ENCODE data around the gene PGS1. TPM values are rescaled to one million over a fixed set of nuclear protein-coding genes. Genes with fewer than 3 reads are reported as not detected.

PGS1 gene
- total RNA-seq, 2 donors from 2014 or later = 52.0 to 98.4 TPM

- Histone ChIP-seq H3K27ac (no peak overlapping the region), H3K4me3 (peak overlapping the region; percentile 9), H3K9me3 (no peaks in the 10 kb centered on the region), H3K27me3 (replicated peaks; ENCODE audit: insufficient read depth) (no peaks in the 10 kb centered on the region), H3K36me3 (peaks cover 10% of the 10 kb centered on the region), H3K4me1 (ENCODE audit: control insufficient read depth in 1 of 2, low read depth in 2 of 2) (peaks cover 46 to 69% of the 10 kb centered on the region in 2 donors)
- TF ChIP-seq CTCF (IDR thresholded peaks at IDR 0.05) = no peak
- DNase-seq (ENCODE audit: low spot score) (no peak), ATAC-seq (ENCODE audit: insufficient number of reproducible peaks, low FRiP score, low read depth) (no peak)
Measured at GRCh38 chr17:78356101-78356713, 22.2 kb upstream of the PGS1 start.

GRCh38 chr17:78357177-78357586 lies 21.3 kb upstream of the PGS1 start:
- TF ChIP-seq CTCF (IDR thresholded peaks at IDR 0.05) = no peak
- ATAC-seq (ENCODE audit: insufficient number of reproducible peaks, low FRiP score, low read depth) (no peak), DNase-seq (ENCODE audit: low spot score) (no peak)
- Histone ChIP-seq H3K4me3 (peak overlapping the region; percentile 97), H3K9me3 (no peaks in the 10 kb centered on the region), H3K27me3 (replicated peaks; ENCODE audit: insufficient read depth) (no peaks in the 10 kb centered on the region), H3K27ac (peak overlapping the region; percentile 6 to 33), H3K4me1 (ENCODE audit: control insufficient read depth in 1 of 2, low read depth in 2 of 2) (peaks cover 40 to 60% of the 10 kb centered on the region in 2 donors), H3K36me3 (peaks cover 10% of the 10 kb centered on the region)

- no peak for ATAC-seq (ENCODE audit: insufficient number of reproducible peaks, low FRiP score, low read depth)
Measured at GRCh38 chr17:78357672-78358537, 20.5 kb upstream of the PGS1 start.

GRCh38 chr17:78358538-78359320 lies 19.7 kb upstream of the PGS1 start:
- Histone ChIP-seq H3K36me3 (peaks cover 10% of the 10 kb centered on the region), H3K4me3 (peak overlapping the region; percentile 97), H3K4me1 (ENCODE audit: control insufficient read depth in 1 of 2, low read depth in 2 of 2) (peaks cover 29 to 49% of the 10 kb centered on the region in 2 donors), H3K9me3 (no peaks in the 10 kb centered on the region), H3K27ac (peak overlapping the region; percentile 97), H3K27me3 (replicated peaks; ENCODE audit: insufficient read depth) (no peaks in the 10 kb centered on the region)
- no peak for TF ChIP-seq CTCF (IDR thresholded peaks at IDR 0.05)
- DNase-seq (ENCODE audit: low spot score) (no peak), ATAC-seq (ENCODE audit: insufficient number of reproducible peaks, low FRiP score, low read depth) (no peak)

More at GRCh38 chr17:78357672-78358537, 20.5 kb upstream of the PGS1 start:
- no peak for DNase-seq (ENCODE audit: low spot score)
- Histone ChIP-seq H3K27ac (peak overlapping the region; percentile 6 to 97), H3K9me3 (no peaks in the 10 kb centered on the region), H3K4me3 (peak overlapping the region; percentile 97), H3K36me3 (peaks cover 10% of the 10 kb centered on the region), H3K27me3 (replicated peaks; ENCODE audit: insufficient read depth) (no peaks in the 10 kb centered on the region), H3K4me1 (ENCODE audit: control insufficient read depth in 1 of 2, low read depth in 2 of 2) (peaks cover 36 to 55% of the 10 kb centered on the region in 2 donors)
- TF ChIP-seq CTCF (IDR thresholded peaks at IDR 0.05) = no peak
